ENCODE results near the gene GINS1.

DNA sequence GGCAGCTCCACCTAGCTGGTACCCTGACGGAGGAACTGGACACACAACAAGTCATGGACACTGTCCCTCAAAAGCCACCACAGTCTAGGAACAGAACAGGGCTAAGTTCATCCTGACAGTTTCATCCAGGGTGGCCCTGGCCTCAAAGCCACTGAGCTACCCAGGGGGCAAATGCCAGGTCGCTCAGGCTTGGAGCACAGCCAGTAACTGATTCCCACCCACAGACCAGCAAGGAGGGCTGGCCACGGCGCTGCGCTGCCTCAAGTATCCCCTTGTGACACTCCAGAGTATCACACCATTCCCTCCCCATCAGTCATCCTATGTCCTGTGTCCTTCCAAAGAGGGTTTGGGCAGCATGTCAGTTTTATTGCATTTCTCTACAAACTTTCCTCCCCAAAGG, 72.2 kb downstream of the GINS1 start:
- TF ChIP-seq YY1 (IDR thresholded peaks at IDR 0.05; ENCODE audit: insufficient read depth, insufficient read length), result no peak
- no peak for TF ChIP-seq SUZ12 (IDR thresholded peaks at IDR 0.05; ENCODE audit: extremely low read depth, insufficient read depth, insufficient read length)
